ENCODE data around the gene DTWD2.
A peak's percentile ranks its signal among the peaks of the same experiment; 100 is the strongest.

- TF ChIP-seq POLR2AphosphoS5 (IDR thresholded peaks at IDR 0.05) (no peak), CTCF (IDR thresholded peaks at IDR 0.05) (peak; percentile 59 to 71), POLR2A (IDR thresholded peaks at IDR 0.05) (no peak), EP300 (IDR thresholded peaks at IDR 0.05) (no peak)
These were observed 196.2 kb downstream of the DTWD2 start for GRCh38 chr5:118791926-118792734.
